Subcutaneous abdominal adipose tissue (tissue), 5 donors: ENCODE measurements around the gene MIEN1.
A peak's percentile ranks its signal among the peaks of the same experiment; 100 is the strongest.

Experiments used
- H3K27ac ChIP-seq: one replicate; pipeline ENCODE4 v1.7.0; 2013; ENCODE audit warnings: low read depth, mild to moderate bottlenecking, inconsistent platforms, low read length, moderate library complexity
- H3K27me3 ChIP-seq, 5 donors: one replicate each; pipeline ENCODE4 v1.7.0; 2013; ENCODE audit warnings: low read length in 5 of 5, inconsistent platforms in 1 of 5; ENCODE audit not compliant: control insufficient read depth in 5 of 5, insufficient read depth in 4 of 5
- H3K36me3 ChIP-seq, 5 donors: one replicate each; pipeline ENCODE4 v1.7.0; 2013; ENCODE audit warnings: low read length in 5 of 5; ENCODE audit not compliant: control insufficient read depth in 5 of 5, insufficient read depth in 5 of 5
- H3K4me1 ChIP-seq, 5 donors: one replicate each; pipeline ENCODE4 v1.7.0; 2013; ENCODE audit warnings: low read length in 5 of 5, mild to moderate bottlenecking in 3 of 5, moderate library complexity in 1 of 5; ENCODE audit not compliant: control insufficient read depth in 5 of 5, insufficient read depth in 5 of 5
- H3K4me3 ChIP-seq, 5 donors: one replicate each; pipeline ENCODE4 v1.7.0; 2013; ENCODE audit warnings: low read length in 5 of 5, low read depth in 1 of 5
- H3K9ac ChIP-seq, 5 donors: one replicate each; pipeline ENCODE4 v1.7.0; 2013; ENCODE audit warnings: low read length in 5 of 5, mild to moderate bottlenecking in 4 of 5, moderate library complexity in 3 of 5
- H3K9me3 ChIP-seq, 5 donors: one replicate each; pipeline ENCODE4 v1.7.0; 2013; ENCODE audit warnings: low read length in 5 of 5; ENCODE audit not compliant: control insufficient read depth in 5 of 5
- donor health status: healthy.
- donor health status: healthy.
- donor health status: healthy.
- donor health status: healthy.
- donor health status: healthy.

The MIEN1 gene

DNA sequence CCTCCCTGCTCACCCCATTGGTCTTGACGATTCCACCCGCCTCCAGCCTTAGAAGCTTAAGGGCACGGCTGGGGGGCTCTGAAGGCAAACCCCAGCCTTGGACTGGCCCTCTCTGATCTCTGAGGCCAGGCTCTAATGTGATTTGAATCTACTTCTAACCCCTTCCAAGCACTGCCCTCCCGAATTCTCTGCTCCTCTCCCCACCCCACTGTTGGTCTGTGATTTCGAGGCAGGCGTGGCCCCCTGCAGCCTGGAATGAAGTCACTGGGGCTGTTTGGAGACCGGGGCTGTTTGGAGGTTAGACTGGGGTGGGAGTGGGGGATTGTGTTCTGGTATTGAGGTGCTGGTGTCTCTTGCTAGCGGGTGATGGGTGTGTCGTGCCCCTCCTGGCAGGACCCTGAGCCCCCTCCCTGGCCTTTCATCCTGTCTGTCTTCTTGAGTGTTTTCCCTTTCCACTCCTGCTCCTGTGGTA lies 9.6 kb upstream of the MIEN1 start:
- no peaks in the 10 kb centered on the region for H3K9me3 ChIP-seq
- peak overlapping the region in 1 of 5 donors; percentile 30 for H3K9ac ChIP-seq
- H3K36me3 ChIP-seq, result no peaks in the 10 kb centered on the region
- peak overlapping the region in 4 of 5 donors; percentile 11 to 42 (median 29) for H3K4me3 ChIP-seq
- peaks cover 34 to 72% (median 67%) of the 10 kb centered on the region in 5 donors for H3K27me3 ChIP-seq
- peaks cover 0 to 22% (median 20%) of the 10 kb centered on the region in 5 donors for H3K4me1 ChIP-seq
- no peak overlapping the region for H3K27ac ChIP-seq

DNA sequence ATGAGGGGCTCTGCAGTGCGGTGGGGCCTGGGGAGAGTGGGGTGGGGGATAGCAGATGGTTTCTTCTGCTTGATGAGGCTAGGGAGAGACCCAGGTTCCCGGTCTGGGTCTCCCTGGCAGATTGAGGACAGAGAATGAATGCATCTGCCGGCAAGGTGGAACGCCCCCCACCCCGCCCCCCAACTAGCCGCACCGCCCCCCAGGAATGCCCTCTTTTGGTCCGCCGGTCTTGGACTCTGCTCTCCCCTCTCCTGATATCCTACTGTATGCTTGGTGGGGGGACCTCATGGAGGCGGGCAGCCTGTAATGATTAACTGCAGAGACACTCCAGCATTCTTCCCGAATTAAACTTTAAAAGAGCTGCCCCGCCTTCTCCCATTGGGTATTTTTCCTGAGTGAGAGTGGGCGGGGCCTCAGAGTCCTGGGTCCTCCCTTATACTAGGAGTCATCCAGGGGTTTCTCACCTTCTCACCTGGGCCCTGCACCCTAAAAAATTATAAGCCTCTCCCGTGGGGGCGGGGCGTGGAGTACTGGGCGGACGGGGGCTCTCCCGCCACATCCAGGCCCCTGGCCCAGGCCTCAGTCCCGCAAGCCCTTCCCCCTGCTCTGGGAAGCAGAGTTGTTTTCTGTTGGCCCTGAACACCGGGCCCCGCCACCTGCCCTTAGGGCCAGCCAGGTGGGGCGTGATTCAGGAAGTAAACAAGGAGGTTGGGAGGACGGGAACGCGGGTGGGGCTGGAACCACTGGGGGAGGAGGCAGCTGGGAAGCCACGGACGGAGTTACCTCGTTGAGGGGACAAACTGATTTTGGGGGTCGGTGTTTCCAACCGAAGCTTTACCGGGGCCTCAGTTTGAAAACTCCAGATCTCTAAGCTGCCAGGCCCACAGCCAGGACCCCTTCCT lies 8.9 kb upstream of the MIEN1 start:
- Histone ChIP-seq H3K27ac (no peak overlapping the region), H3K9ac (peak overlapping the region in 1 of 5 donors; percentile 30), H3K36me3 (no peaks in the 10 kb centered on the region), H3K4me1 (peaks cover 0 to 22% (median 20%) of the 10 kb centered on the region in 5 donors), H3K4me3 (peak overlapping the region; percentile 11 to 42 (median 29)), H3K27me3 (peaks cover 29 to 67% (median 62%) of the 10 kb centered on the region in 5 donors), H3K9me3 (no peaks in the 10 kb centered on the region)

DNA sequence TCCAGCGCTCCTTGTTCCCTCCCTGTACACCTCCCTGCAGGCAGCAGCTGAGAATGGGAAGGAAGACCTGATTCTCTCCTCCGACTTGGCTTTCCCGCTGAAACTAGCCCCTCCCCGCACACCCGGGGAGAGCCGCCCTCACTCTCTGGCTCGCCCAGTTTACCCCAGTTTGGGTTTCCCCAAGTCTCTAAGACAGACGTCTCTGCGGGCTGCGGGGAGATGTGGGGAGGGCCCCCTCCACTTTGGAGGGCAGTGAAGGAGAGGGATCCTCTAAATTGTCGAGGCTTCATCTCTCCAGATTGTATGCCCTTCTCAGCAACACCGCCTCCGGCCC lies 8.2 kb upstream of the MIEN1 start:
- Histone ChIP-seq H3K9ac (no peak overlapping the region), H3K36me3 (no peaks in the 10 kb centered on the region), H3K9me3 (no peaks in the 10 kb centered on the region), H3K27ac (no peak overlapping the region), H3K27me3 (peaks cover 25 to 63% (median 57%) of the 10 kb centered on the region in 5 donors), H3K4me1 (peaks cover 0 to 22% (median 20%) of the 10 kb centered on the region in 5 donors), H3K4me3 (peak overlapping the region in 1 of 5 donors; percentile 26)

GRCh38 chr17:39737760-39738567 lies 7.6 kb upstream of the MIEN1 start, which contains the start of gene GRB7:
Gene GRB7, plus strand, starts transcription at chr17:39737938. Its CDS starts 4,364 bp downstream, at chr17:39742302.
- peaks cover 25 to 57% (median 53%) of the 10 kb centered on the region in 5 donors for H3K27me3 ChIP-seq
- peaks cover 0 to 22% (median 20%) of the 10 kb centered on the region in 5 donors for H3K4me1 ChIP-seq
- no peaks in the 10 kb centered on the region for H3K36me3 ChIP-seq
- H3K27ac ChIP-seq, result no peak within 1 kb of the TSS
- H3K9ac ChIP-seq, result peak within 1 kb of the TSS in 1 of 5 donors; percentile 17
- no peaks in the 10 kb centered on the region for H3K9me3 ChIP-seq
- peak within 1 kb of the TSS in 2 of 5 donors; percentile 6 to 26 for H3K4me3 ChIP-seq

- Histone ChIP-seq H3K4me3 (no peak overlapping the region), H3K27me3 (peaks cover 25 to 50% (median 46%) of the 10 kb centered on the region in 5 donors), H3K9me3 (no peaks in the 10 kb centered on the region), H3K27ac (no peak overlapping the region), H3K36me3 (no peaks in the 10 kb centered on the region), H3K4me1 (peaks cover 0 to 22% (median 20%) of the 10 kb centered on the region in 5 donors), H3K9ac (no peak overlapping the region)
Observed at GRCh38 chr17:39737206-39737759, 7.0 kb upstream of the MIEN1 start.

GRCh38 chr17:39736319-39737165 lies 6.2 kb upstream of the MIEN1 start:
- H3K36me3 ChIP-seq, result no peaks in the 10 kb centered on the region
- H3K4me1 ChIP-seq, result peaks cover 0 to 22% (median 20%) of the 10 kb centered on the region in 5 donors
- H3K9me3 ChIP-seq, result no peaks in the 10 kb centered on the region
- H3K4me3 ChIP-seq, result no peak overlapping the region
- H3K27ac ChIP-seq, result no peak overlapping the region
- H3K9ac ChIP-seq, result no peak overlapping the region
- peaks cover 25 to 43% (median 41%) of the 10 kb centered on the region in 5 donors for H3K27me3 ChIP-seq

DNA sequence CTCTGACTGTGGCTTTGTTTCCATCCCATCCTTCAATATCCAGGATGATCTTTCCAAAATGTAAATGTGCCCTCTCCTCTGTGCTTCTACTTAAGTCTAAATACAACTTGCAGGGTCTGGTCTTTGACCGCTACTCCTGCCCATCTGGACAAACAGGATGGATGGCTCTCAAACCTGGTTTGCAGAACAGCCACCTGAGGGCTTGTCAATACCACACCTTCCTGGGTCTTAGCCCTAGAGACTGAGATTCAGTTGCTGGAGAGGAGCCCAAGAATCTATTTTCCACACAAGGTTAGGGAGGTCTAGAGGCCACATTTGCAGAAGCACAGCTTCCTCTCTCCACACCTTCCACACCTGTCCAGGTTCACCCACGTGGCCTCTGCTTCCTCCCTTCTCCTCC lies 5.5 kb upstream of the MIEN1 start:
- Histone ChIP-seq H3K27me3 (peaks cover 25 to 37% (median 35%) of the 10 kb centered on the region in 5 donors), H3K36me3 (no peaks in the 10 kb centered on the region), H3K9me3 (no peaks in the 10 kb centered on the region), H3K27ac (no peak overlapping the region), H3K9ac (no peak overlapping the region), H3K4me1 (peaks cover 0 to 22% (median 20%) of the 10 kb centered on the region in 5 donors), H3K4me3 (no peak overlapping the region)

DNA sequence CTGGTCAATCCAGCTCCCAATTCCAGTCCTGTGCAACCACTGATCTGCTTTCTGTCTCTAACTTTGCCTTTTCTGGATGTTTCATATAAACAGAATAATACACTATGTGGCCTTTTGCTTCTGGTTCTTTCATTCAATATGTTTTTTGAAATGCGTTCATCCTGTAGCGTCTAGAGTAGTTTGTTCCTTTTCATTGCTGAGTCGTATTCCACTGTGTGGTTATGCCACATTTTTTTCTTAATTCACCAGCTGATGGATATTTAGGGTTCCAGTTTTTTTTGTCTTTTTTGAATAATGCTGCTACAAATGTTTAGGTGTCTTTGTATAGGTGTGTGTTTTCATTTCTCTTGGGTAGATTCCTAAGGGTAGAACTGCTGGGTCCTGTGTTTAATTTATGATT lies 2.3 kb upstream of the MIEN1 start:
- H3K9ac ChIP-seq, result no peak overlapping the region
- peaks cover 3 to 15% (median 12%) of the 10 kb centered on the region in 5 donors for H3K4me1 ChIP-seq
- H3K36me3 ChIP-seq, result peaks cover 0 to 15% (median 13%) of the 10 kb centered on the region in 5 donors
- H3K27me3 ChIP-seq, result peaks cover 4 to 16% (median 12%) of the 10 kb centered on the region in 5 donors
- no peak overlapping the region for H3K4me3 ChIP-seq
- no peaks in the 10 kb centered on the region for H3K9me3 ChIP-seq
- H3K27ac ChIP-seq, result no peak overlapping the region

DNA sequence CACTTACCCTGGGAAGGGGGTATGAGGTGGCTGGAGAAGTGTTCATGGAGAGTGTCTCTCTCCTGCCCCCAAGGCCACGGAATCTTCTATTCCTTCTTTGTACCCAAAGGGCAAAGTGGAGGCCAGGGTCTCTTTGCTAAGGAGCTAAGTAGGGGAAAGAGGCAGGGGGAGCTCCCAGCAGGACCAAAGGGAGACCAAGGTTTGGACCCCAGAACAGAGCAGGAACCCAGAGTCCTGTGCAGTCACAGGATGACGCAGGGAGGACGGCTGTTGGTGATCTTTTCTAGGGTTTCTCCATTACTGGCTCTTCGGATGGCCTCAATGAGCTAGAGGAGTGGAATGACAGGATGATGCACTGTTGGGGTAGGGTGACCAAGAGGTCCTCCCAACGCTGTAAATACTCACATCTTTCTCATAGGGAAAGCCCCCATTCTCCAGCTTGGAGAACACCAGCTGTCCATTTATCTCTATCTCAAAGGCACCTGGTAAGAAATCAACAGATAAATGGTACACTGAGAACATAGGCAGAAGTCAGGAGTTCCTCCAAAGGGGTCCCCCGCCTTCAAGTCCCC lies 966 bp downstream of the MIEN1 start:
- Histone ChIP-seq H3K9ac (peak overlapping the region in 4 of 5 donors; percentile 52 to 84 (median 78)), H3K4me1 (peaks cover 3 to 15% (median 10%) of the 10 kb centered on the region in 5 donors), H3K36me3 (peaks cover 0 to 39% (median 32%) of the 10 kb centered on the region in 5 donors), H3K27me3 (no peaks in the 10 kb centered on the region), H3K9me3 (no peaks in the 10 kb centered on the region), H3K27ac (no peak overlapping the region), H3K4me3 (peak overlapping the region; percentile 69 to 80 (median 79))
